GM21786 (cell line): ENCODE measurements around the gene CTDSPL.
A peak's percentile ranks its signal among the peaks of the same experiment; 100 is the strongest.
"Not testable (repeated sequence)": the region's sequence is repeated elsewhere in the genome, so short reads cannot be mapped to it uniquely, and the experiment has no call there.

Source experiments
- ATAC-seq: cut with Tn5 transposase; IDR thresholded peaks from one replicate; pipeline ENCODE4 v1.9.1; 2021; ENCODE audit not compliant: unreplicated experiment

CTDSPL gene

DNA sequence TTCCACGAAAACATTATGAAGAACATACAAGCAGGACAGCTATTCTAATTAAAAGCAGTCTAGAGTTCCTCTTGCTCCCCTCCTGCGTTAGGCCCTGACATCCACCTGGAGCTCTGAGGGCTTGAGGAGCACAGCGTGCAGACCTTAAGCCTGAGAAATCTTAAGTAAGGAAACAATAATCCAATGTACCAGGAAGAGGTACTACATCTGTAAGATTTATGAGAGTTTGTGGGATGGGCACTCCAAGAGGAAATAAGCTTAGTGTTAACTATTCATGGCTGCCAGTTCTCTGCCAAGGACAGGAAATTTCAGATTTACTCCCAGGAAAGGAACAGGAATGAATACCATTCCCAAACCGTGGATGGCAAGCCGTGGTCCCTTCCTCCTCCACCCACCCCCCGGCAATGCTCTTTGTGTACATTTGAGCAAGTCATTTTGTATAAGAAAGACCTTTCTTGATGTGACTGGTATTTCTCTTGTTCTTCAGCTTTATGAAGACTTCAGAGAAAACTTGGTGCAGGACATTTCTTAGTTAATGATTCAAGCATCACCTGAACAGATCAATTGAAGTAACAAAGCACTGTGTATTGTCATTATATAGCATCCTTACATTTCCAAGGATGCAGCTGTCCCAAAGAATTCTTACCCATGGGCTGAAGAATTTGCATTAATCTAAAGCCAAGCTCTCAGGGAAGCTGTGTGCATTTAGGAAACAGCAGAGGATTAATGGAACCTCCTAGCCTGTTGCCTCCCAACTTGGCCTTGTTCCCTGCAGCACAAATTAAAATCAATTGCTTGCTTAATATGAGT lies 100.1 kb downstream of the CTDSPL start:
- ATAC-seq, result no peak

DNA sequence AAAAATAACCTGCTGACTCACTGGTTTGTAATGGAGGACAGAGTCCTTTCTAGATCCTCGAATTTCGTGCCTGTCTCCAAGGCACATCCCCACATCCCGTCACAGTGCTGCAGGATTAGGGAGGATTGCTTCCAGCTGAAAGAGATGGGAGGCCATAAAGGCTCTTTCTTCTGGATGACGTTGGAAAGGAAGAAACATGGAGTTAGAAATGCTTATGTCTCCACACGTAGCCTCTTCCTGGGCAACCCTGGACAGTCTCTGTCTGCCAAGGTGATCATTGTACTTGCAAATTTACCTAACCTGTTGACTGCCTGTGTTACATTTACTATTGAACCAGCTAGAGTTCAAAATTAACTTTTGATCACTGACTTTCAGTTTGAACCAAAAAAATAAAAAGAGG lies 101.3 kb downstream of the CTDSPL start:
- no peak for ATAC-seq

GRCh38 chr3:37963635-37964034 lies 102.0 kb downstream of the CTDSPL start:
- no peak for ATAC-seq

DNA sequence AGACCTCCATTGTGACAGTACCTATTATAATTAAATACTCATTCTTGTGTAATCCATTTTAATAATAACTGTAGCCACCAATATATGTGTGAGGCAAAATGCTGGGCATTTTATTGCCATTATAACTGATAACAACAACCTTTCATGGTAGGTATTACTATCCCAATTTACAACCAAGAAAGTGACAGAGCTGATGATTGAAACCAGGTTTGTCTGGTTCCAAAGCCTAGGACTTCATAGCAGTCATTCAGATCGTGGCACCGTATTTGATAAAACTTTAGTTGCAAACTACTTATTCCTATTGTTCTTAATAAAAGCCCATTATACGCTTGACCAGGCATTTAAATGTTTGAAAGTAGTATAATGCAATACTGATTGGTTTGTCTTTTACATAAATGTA lies 102.5 kb downstream of the CTDSPL start:
- ATAC-seq, result no peak

DNA sequence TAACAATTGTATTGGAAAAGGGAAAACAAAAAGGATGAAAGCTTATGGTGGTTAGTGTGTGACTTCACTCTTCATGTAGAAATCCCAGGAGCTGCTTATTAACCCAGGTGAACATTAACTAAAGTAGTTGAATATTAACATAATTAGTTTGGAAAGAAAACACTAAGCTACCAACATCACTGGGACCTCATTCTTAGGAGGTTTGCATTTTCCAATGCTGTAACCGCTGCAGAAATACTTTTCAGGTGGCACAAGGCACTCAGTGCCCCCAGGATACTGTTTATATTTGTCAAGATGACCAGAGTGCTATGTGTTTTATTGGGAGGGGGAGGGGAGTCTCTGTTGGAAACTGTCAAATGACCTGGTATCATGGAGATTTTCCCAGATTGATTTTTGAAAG lies 103.0 kb downstream of the CTDSPL start:
- no peak for ATAC-seq

GRCh38 chr3:37967260-37967881 lies 105.7 kb downstream of the CTDSPL start:
- ATAC-seq, result peak; percentile 57

- no peak for ATAC-seq
Observed at GRCh38 chr3:37968199-37968598, 106.5 kb downstream of the CTDSPL start.

DNA sequence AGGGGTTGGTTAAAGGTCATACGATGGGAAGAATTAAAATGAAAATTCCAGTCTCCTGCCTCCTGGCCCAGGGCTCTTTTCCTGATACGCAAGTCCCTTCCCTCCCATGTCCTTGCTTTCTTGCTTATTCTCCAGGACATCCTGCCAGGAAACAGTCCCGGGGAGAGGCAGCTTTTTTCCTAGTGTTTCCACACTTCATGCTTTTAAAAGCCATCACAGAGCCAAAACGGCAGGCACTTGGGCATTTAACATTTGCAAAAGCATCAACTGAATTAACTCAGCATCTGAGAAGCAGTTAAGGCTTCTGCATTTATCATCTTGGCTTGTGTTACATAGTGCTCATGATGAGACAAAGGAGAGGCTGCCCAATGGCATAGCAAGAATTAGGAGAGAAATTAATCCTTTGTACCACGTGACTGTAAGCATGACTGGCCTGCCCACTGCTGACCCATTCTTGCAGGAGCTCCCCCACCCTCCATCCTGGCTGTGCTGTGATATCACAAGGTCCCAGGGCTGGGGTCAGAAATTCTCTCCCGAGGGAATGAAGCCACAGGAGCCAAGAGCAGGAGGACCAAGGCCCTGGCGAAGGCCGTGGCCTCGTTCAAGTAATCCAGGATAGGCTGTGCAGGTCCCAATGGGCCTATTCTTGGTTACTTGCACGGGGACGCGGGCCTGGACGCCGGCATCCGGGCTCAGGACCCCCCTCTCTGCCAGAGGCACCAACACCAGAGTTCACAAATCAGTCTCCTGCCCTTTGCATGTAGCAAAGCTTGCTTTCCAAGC lies 107.3 kb downstream of the CTDSPL start:
- ATAC-seq, result no peak

GRCh38 chr3:37969596-37970100 lies 108.0 kb downstream of the CTDSPL start:
- no peak for ATAC-seq

- ATAC-seq, result no peak
Observed at GRCh38 chr3:37970802-37971201, 109.1 kb downstream of the CTDSPL start.

- no peak for ATAC-seq
Observed at GRCh38 chr3:37971467-37971866, 109.8 kb downstream of the CTDSPL start.

DNA sequence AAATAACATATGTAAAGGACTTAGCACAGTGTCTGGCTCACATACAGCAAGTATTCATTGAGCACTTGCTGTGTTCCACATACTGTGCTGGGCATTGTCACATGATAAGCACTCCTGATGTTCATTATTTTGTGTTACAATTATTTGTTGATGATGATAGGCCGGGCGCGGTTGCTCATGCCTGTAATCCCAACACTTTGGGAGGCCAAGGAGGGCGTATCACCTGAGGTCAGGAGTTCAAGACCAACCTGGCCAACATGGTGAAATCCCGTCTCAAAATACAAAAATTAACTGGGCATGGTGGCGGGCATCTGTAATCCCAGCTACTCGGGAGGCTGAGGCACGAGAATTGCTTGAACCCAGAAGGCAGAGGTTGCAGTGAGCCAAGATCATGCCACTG lies 110.4 kb downstream of the CTDSPL start:
- not testable (repeated sequence) for ATAC-seq

- no peak for ATAC-seq
Observed at GRCh38 chr3:37973246-37974054, 111.8 kb downstream of the CTDSPL start.

GRCh38 chr3:37974121-37975083 lies 112.7 kb downstream of the CTDSPL start:
- peak; percentile 89 for ATAC-seq

DNA sequence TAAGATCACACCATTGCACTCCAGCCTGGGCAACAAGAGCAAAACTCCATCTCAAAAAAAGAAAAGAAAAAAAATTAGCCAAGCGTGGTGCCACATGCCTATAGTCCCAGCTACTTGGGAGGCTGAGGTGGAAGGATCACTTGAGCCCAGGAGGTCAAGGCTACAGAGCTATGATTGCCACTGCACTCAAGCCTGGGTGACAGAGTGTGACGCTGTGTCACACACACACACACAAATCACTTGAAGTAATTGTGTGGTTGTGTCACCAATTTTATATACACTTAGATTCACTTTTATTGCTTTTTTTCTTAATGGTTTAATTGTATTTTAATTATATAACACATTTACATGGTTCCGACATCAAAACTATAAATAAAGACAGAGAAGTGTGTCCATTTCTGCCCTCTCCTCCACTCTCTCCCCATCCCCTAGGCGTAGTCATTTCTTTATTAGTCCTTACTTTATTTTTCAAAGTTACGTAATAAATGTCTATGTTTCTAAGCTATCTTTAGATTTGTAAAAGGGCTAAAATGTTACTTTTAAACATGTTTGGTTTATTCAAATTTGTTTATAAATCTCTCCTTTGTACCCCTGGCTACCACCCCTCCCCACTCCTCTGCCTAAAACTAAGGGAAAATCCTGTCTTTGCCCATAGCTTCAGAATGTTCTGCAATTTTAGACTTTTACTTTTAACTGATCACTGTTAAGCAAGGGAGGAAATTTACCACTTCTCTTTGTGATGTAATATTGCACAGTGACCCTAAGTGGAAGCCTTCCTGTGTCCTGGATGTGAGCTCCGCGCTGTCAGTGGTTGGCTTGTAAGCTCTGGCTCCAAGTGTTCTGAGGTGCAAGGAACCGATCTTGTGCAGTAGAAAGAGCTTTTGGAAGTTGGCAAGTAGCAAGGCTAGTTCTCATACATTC lies 118.1 kb downstream of the CTDSPL start:
- no peak for ATAC-seq

DNA sequence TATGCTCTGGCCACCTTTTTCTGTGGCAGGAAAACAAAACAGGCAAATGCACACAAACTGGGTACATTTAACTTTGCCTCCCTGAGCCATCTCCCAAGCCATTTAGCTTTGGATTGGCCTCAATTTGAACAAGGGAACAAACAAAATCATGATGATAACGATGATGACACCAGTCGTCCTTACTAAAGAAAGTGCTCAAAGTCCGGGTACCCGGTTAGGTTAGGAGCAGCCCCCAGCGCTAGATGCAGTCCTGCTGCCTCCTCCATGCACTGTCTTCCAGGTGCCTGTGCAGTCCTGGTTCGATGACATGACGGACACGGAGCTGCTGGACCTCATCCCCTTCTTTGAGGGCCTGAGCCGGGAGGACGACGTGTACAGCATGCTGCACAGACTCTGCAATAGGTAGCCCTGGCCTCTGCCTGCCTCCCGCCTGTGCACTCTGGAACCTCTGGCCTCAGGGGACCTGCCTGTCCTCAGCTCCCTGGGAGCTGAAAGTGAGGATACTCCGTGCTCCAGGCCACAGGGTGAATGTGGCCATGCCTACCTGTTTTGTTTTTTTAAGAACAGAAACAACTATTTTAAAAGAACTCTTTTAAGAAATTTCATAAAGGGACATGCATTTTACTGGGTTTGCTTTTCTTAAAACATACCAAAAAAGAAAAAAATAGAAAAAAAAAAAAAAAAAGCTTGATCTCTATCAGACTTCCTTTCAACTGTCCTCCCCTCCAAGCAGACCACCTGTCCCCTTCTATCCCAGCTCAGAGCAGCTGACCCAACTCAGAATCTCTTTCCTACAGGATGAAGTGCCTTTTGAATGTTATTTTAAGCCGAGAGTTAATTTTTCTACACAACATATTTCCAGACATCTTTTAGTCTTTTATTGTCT lies 119.0 kb downstream of the CTDSPL start:
- no peak for ATAC-seq

DNA sequence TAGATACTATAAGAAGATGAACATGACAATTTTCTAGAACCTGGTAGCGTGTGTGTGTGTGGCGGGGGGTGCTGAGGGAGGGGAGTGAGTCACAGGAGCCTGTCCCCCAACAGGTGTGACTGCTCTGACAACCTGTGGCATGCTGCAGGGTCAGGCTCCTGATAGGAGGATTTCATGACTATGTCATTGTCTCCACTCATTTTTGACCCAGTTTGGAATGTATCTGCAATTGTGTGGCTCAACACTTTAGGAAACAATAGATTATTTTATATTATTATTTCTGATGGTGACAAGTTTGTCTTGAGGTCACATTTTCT lies 119.6 kb downstream of the CTDSPL start:
- no peak for ATAC-seq

DNA sequence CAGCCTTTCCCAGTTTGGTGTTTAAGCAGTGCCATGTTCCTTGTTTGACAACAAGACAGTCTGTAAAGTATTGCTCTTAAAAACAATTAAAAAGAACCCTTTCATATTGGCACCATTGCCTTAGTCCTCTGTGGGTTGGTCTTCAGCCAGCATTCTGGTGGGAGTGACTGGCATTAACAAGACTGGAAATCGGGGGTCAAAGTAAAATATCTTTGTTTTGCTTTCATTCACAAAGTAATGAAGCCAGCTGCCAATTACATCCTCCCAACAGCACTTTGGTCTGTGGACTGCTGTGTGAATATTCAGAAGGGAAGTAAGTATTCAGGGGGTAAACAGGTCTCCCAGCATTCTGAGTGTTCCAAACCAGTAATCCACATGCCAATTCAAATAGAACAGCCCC lies 120.7 kb downstream of the CTDSPL start:
- ATAC-seq, result no peak
